ENCODE measurements around the gene SRY.
"Not testable (repeated sequence)": the region's sequence is repeated elsewhere in the genome, so short reads cannot be mapped to it uniquely, and the experiment has no call there.

Gene SRY

GRCh38 chrY:2787600-2787999, at the start of gene SRY:
SRY (minus strand) TSS chrY:2787682; CDS start chrY:2787603, 79 bp downstream.
- DNase-seq (ENCODE audit: low read depth) = no peak

GRCh38 chrY:2837078-2837477, 49.6 kb upstream of the SRY start:
- no peak for DNase-seq (ENCODE audit: low read depth)

GRCh38 chrY:2835230-2835629, 47.7 kb upstream of the SRY start:
- DNase-seq (ENCODE audit: low read depth) = no peak

GRCh38 chrY:2828497-2828896, 41.0 kb upstream of the SRY start:
- no peak for DNase-seq (ENCODE audit: low read depth)

- DNase-seq (ENCODE audit: low read depth) = no peak
These were observed 37.0 kb upstream of the SRY start for GRCh38 chrY:2824471-2824870.

GRCh38 chrY:2817146-2817896, 29.8 kb upstream of the SRY start:
- DNase-seq (ENCODE audit: low read depth) = not testable (repeated sequence)

- no peak for DNase-seq (ENCODE audit: low read depth)
These were observed 12.8 kb upstream of the SRY start for GRCh38 chrY:2800246-2800645.

- no peak for DNase-seq (ENCODE audit: low read depth)
These were observed 10.5 kb upstream of the SRY start for GRCh38 chrY:2797991-2798390.

- DNase-seq (ENCODE audit: low read depth) = no peak
These were observed 9.6 kb upstream of the SRY start for GRCh38 chrY:2796977-2797523.

- no peak for DNase-seq (ENCODE audit: low read depth)
These were observed 2.3 kb upstream of the SRY start for GRCh38 chrY:2789756-2790155.

GRCh38 chrY:2786876-2787512, 488 bp downstream of the SRY start:
- DNase-seq (ENCODE audit: low read depth) = no peak
